Right kidney (tissue), 9 donors: Measurements from ENCODE around the gene PRMT1.
A peak's percentile ranks its signal among the peaks of the same experiment; 100 is the strongest.
"Not testable (repeated sequence)": the region's sequence is repeated elsewhere in the genome, so short reads cannot be mapped to it uniquely, and the experiment has no call there.

Source experiments
- DNase-seq: peaks from one replicate; pipeline ENCODE4 v3.0.0-alpha.2; 2016
- long read RNA-seq, 8 donors: transcript quantifications; one replicate each; lab custom pipeline, GENCODE V29; 2026

The PRMT1 gene
- long read RNA-seq, donor 1, transcript PRMT1-202 (11 exons, 1,327 nt), result minor isoform, 9 of 153 reads
- long read RNA-seq, donor 1, transcript PRMT1-201 (10 exons, 1,393 nt), result major isoform, 128 of 153 reads
- long read RNA-seq, donor 1, partial matches to known transcripts, result 6 of 153 reads
- long read RNA-seq, donor 1, other reads (novel, unspliced or antisense), result 5 of 153 reads
- long read RNA-seq, donor 2, transcript PRMT1-201 (10 exons, 1,393 nt), result major isoform, 62 of 114 reads
- long read RNA-seq, donor 2, transcript PRMT1-202 (11 exons, 1,327 nt), result minor isoform, 7 of 114 reads
- long read RNA-seq, donor 2, partial matches to known transcripts, result 43 of 114 reads
- long read RNA-seq, donor 2, other reads (novel, unspliced or antisense), result 0 of 114 reads
- long read RNA-seq, donor 3, transcript PRMT1-202 (11 exons, 1,327 nt), result minor isoform, 7 of 59 reads
- long read RNA-seq, donor 3, transcript PRMT1-201 (10 exons, 1,393 nt), result major isoform, 39 of 59 reads
- long read RNA-seq, donor 3, partial matches to known transcripts, result 5 of 59 reads
- long read RNA-seq, donor 3, other reads (novel, unspliced or antisense), result 6 of 59 reads
- long read RNA-seq, donor 4, transcript PRMT1-204 (6 exons, 780 nt), result minor isoform, 5 of 114 reads
- long read RNA-seq, donor 4, transcript PRMT1-201 (10 exons, 1,393 nt), result major isoform, 80 of 114 reads
- long read RNA-seq, donor 4, transcript PRMT1-202 (11 exons, 1,327 nt), result minor isoform, 10 of 114 reads
- long read RNA-seq, donor 4, partial matches to known transcripts, result 12 of 114 reads
- long read RNA-seq, donor 4, other reads (novel, unspliced or antisense), result 0 of 114 reads
- long read RNA-seq, donor 5, transcript PRMT1-202 (11 exons, 1,327 nt), result minor isoform, 10 of 135 reads
- long read RNA-seq, donor 5, transcript PRMT1-209 (2 exons, 968 nt), result minor isoform, 9 of 135 reads
- long read RNA-seq, donor 5, transcript PRMT1-201 (10 exons, 1,393 nt), result major isoform, 114 of 135 reads
- long read RNA-seq, donor 5, partial matches to known transcripts, result 0 of 135 reads
- long read RNA-seq, donor 5, other reads (novel, unspliced or antisense), result 0 of 135 reads
- long read RNA-seq, donor 6, transcript PRMT1-202 (11 exons, 1,327 nt), result minor isoform, 8 of 118 reads
- long read RNA-seq, donor 6, transcript PRMT1-201 (10 exons, 1,393 nt), result major isoform, 84 of 118 reads
- long read RNA-seq, donor 6, partial matches to known transcripts, result 20 of 118 reads
- long read RNA-seq, donor 6, other reads (novel, unspliced or antisense), result 0 of 118 reads
- long read RNA-seq, donor 7, transcript PRMT1-201 (10 exons, 1,393 nt), result major isoform, 154 of 204 reads
- long read RNA-seq, donor 7, transcript PRMT1-202 (11 exons, 1,327 nt), result minor isoform, 12 of 204 reads
- long read RNA-seq, donor 7, partial matches to known transcripts, result 23 of 204 reads
- long read RNA-seq, donor 7, other reads (novel, unspliced or antisense), result 9 of 204 reads
- long read RNA-seq, donor 8, transcript PRMT1-201 (10 exons, 1,393 nt), result major isoform, 112 of 125 reads
- long read RNA-seq, donor 8, transcript PRMT1-202 (11 exons, 1,327 nt), result minor isoform, 11 of 125 reads
- long read RNA-seq, donor 8, partial matches to known transcripts, result 0 of 125 reads
- long read RNA-seq, donor 8, other reads (novel, unspliced or antisense), result 0 of 125 reads

DNA sequence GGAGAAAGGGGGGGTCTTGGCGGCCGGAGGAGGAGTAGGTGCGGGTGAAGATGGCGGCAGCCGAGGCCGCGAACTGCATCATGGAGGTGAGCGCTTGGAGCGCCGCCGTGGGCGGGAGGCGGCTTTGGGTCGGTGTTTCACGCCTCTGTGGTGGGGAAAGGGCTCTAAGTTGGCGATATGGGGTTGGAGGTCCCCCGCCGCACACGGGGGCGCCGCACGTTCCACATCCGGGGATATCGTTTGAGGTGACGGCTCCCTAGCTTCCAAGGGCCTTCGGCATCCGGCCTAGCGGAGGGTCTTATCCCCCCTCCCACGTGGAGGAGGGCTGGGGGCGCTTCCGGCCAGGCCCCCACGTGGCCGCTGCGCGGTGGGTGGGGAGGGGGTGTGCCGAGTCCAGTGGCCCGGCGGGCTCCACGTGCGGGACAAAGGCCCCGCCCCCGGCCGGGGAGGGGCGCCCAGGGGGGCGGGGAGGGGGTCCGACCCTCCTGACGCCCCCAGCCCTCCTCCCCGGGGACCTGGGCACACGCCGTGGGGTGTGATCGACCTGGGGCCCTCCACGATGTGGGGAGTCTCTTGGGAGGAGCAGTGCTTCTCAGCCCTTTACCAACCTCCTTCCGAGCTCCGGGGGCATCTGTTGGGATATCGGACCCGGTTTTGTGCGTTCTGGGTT is at the start of gene PRMT1:
PRMT1 (plus strand) TSS at position 41 of the 670 bp plus-strand sequence; CDS start at position 51, 10 bp downstream.
- no peak for DNase-seq

- DNase-seq, result no peak
Observed at GRCh38 chr19:49629659-49630058, 47.4 kb upstream of the PRMT1 start.

- no peak for DNase-seq
Observed at GRCh38 chr19:49631014-49631588, 46.0 kb upstream of the PRMT1 start.

- no peak for DNase-seq
Observed at GRCh38 chr19:49631610-49632192, 45.4 kb upstream of the PRMT1 start.

- DNase-seq, result no peak
Observed at GRCh38 chr19:49632576-49632975, 44.5 kb upstream of the PRMT1 start.

DNA sequence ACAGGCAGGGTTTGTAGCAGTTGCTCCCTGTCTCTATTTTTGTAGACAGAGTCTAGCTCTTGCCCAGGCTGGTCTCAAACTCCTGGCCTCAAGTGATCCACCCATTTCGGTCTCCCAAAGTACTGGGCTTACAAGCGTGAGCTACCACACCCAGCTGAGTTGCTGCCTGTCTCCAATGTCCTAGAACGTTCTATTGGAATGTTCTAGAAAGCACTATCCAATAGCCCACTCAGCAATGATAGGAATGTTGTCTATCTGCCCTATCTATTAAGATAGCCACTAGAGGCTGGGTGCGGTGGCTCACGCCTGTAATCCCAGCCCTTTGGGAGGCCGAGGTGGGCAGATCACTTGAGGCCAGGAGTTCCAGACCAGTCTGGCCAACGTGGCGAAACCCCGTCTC is 43.8 kb upstream of the PRMT1 start:
- DNase-seq, result not testable (repeated sequence)

DNA sequence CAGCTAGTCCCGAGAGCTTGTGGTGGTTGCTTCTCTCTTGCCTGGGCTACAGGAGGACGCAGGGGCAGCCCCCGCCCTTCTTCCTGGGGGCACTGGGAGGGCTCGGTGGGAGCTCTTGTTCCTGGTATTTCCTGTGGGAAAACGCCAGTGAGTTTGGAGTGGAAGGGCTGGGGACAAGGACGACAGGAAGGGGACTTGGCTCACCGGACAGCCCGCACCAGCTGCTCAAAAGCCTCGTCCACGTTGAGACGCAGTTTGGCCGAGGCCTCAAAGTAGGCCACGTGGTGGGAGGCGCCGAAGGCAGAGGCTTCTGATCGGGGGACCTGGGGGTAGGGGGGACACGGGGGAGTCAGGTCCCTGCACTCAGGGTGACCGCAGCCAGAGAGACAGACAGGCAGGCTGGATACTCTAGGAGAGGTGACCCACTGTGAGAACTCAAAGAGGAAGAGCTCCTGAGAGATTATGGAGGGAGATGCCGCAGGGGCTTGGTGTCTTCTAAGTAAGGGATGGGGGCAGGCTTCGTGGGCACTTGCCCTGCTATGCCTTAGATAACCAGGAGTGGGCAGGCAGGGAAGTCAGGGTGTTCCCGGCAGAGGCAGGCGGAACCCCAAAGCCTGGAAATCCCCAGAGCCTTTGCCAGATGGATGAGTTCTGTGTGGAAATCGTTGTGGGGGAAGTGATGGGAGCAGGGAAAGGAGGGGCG is 41.4 kb upstream of the PRMT1 start:
- no peak for DNase-seq

DNA sequence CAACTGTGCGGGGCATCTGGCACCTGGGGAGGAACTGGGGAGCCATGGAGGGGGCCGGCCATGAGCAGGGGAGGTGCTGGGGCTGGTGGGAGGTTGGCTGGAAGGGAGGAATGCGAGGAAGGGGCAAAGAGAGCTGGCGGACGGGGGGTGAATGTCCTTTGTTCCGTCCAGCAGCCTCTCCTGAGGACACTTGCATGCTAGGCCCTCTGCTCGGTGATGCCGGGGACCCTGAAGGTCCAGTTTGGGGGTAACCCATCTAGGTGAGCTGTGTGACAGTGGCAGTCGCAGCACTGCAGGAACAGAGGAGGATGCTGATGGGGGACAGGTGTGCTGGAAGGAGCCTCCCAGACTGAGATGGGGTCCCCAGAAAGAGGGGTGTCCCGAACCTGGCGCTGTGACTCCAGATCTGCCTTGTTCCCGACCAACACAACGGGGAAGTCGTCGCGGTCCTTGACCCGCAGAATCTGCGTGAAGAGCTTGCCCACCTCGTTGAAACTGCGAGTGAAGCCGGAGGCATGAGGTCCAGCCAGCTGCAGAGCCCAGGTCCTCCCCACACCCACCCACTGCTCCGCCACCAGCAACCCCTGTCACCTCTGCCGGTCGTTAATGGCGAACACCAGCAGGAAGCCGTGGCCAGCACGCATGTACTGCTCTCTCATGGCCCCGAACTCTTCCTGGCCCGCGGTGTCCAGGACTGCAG is 40.7 kb upstream of the PRMT1 start:
- DNase-seq, result no peak

GRCh38 chr19:49637821-49638738 is 39.0 kb upstream of the PRMT1 start:
- DNase-seq, result no peak

DNA sequence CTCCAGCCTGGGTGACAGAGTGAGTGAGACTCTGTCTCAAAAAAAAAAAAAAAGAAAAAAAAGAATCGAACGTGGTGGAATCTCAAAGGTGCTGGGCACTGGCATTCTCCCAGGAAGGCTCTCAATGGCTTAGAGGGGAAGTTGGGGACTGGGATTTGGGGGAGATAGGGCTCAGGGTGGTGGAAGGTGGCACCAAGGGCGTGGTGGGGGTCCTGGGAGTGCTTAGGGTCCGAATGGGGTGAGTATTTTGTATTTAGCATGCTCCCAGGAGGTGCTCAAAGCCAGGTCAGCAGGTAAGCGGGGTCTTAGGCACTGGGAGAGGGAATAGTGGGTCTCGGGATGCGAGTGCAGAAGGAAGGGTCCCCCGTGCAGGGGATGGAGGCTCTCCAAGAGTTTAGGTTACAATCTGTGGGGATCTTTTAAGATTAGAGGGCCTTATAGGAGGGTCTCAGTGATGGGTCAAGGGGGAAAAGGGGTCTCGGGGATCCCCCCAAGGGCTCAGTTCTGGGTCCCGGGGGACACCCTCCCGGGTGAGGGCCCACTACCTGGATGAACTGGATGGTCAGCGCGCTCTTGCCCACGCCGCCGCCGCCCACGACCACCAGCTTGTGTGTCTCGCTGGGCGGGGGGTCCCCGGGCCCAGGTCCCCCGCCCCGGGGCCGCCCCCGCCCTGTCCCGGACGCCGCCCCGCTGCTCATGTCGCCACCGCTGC is 37.5 kb upstream of the PRMT1 start:
- DNase-seq, result peak; percentile 52

- DNase-seq, result peak; percentile 94
Observed at GRCh38 chr19:49640113-49640898, 36.8 kb upstream of the PRMT1 start, which contains the start of gene RRAS. RRAS (minus strand) TSS chr19:49640143; CDS start chr19:49640098, 45 bp downstream.

DNA sequence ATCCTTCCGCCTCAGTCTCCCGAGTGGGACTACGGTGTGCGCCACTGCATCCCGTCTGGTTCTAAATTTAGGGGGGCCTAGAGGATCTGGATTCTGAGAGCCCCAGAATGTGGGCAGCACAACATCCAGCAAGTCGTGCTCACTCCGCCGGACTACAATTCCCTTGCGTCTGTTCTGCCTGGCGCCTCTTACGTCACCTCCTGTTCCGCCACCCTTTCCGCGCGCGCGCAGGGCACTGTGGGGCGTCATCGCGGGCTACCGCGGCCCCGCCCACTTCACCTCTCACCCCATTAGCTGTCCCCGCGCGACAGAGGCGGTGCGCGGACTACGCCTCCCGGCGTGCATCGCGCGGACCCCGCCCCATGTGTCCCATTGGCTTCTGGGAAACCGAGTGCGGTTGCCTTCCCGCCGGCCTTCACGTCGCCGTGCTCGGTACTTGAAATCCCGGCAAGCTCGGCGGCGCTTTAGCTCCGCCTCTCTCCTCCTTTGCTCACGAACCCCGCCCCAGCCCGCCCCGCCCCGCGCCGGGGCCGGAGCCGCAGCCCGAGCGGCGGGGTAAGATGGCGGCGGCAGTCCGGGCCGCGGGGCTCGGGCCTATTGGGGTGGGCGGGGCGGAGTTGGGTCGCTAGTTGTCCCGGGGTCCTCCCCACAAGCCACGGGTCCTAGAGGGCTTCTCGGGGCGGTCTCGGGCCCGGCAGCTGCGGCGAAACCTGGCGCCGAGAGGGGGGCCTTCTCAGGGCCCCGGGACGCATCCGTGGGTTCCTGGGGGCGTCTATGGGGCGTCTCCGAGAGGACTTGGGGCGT is 35.2 kb upstream of the PRMT1 start, which contains the start of gene SCAF1:
SCAF1 (plus strand) TSS at position 522 of the 804 bp plus-strand sequence. CDS start 2,818 bp downstream, outside the sequence.
- peak; percentile 94 for DNase-seq

DNA sequence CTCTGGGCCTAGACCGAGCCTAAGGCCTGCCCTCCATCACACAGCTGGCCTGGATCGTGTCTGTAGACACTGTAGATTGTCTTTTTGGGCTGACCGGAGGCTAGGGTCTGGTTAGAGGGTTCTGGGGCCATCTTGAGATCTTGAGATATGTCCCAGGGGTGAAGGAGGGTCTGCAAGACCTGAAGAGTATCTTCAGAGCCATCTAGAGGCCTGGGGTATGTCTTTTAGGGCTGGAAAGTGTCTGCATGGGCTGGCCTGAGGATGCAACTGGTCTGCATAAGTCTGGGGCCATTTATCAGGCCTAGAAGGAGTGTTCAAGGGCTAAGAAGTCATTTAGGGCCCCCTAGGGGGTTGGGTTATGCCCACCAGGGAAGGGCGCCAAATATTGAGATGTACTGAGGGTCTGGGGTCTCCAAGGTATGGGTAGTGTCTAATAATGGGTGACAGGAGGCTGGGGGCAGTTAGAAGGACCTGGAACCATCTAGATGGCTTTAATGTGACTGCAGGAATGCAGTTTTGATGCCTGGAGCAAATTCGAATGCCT is 34.5 kb upstream of the PRMT1 start:
- no peak for DNase-seq

GRCh38 chr19:49643466-49643865 is 33.6 kb upstream of the PRMT1 start:
- DNase-seq, result no peak

DNA sequence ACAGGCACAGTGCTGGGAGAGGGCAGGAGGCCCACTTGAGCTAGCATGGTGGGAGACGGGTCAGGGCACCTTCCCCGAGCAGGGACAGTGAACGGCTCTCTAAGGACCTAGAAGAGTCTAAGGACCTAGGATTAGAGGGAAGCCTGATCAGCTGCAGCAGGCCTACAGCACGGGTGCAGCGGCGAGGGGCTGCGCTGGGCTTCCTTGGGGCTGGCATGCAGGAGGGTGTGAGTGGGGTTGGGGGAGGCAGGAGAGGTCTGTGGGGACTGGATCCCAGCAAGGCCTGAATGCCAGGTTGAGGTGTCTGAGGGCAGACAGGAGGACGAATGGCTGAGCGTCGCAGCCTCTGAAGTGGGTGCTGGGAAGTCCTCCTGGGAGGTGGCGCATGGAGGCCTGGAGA is 31.5 kb upstream of the PRMT1 start:
- DNase-seq, result no peak
